ENCODE data around the gene APLP1.

GRCh38 chr19:35822579-35822978 lies 45.8 kb upstream of the APLP1 start:
- no peak for TF ChIP-seq CTCF (IDR thresholded peaks at IDR 0.05; ENCODE audit: low read length)
- no peak for TF ChIP-seq EZH2 (optimal IDR thresholded peaks at IDR 0.05; ENCODE audit: low read depth, low read length)
- no peak for TF ChIP-seq EZH2phosphoT487 (IDR thresholded peaks at IDR 0.05; ENCODE audit: low read length)
